Progenitor cell of endocrine pancreas (in vitro differentiated cells): ENCODE data around the gene UBE2E1. TPM values are rescaled to one million over a fixed set of nuclear protein-coding genes. Genes with fewer than 3 reads are reported as not detected.

Experiments used
- DNase-seq: peaks from one replicate; pipeline ENCODE4 v3.0.0; 2021; ENCODE audit warnings: low spot score; ENCODE audit not compliant: unreplicated experiment
- H3K27ac Mint-ChIP-seq: 2 replicates; pipeline ENCODE4 v1.8.0; 2021; ENCODE audit warnings: mild to moderate bottlenecking, moderate library complexity, mixed read lengths
- H3K27me3 Mint-ChIP-seq: 2 replicates; pipeline ENCODE4 v1.8.0; 2021; ENCODE audit warnings: mixed read lengths
- H3K36me3 Mint-ChIP-seq: 2 replicates; pipeline ENCODE4 v1.8.0; 2022; ENCODE audit warnings: mixed read lengths; ENCODE audit not compliant: insufficient read depth
- H3K4me1 Mint-ChIP-seq: 2 replicates; pipeline ENCODE4 v1.8.0; 2021; ENCODE audit warnings: low read depth, mixed read lengths
- H3K4me3 Mint-ChIP-seq: 2 replicates; pipeline ENCODE4 v1.8.0; 2021; ENCODE audit warnings: low read depth, mild to moderate bottlenecking, moderate library complexity, mixed read lengths
- H3K9me3 Mint-ChIP-seq: 2 replicates; pipeline ENCODE4 v1.8.0; 2021; ENCODE audit warnings: low read depth, mixed read lengths
- total RNA-seq: library from RNA; stranded (reverse); gene quantifications from 2 replicates; pipeline ENCODE4 v1.2.1, GENCODE V29; 2021
- TF ChIP-seq, protein P1 (sequence below): fragments of 200-600 bp; sonication (generic); IDR thresholded peaks from one replicate; pipeline ENCODE4 v1.5.0; 2021; ENCODE audit warnings: antibody characterized with exemption, mild to moderate bottlenecking; ENCODE audit not compliant: unreplicated experiment

UBE2E1 gene
- total RNA-seq, 1 donor from 2014 or later, result 134 TPM

DNA sequence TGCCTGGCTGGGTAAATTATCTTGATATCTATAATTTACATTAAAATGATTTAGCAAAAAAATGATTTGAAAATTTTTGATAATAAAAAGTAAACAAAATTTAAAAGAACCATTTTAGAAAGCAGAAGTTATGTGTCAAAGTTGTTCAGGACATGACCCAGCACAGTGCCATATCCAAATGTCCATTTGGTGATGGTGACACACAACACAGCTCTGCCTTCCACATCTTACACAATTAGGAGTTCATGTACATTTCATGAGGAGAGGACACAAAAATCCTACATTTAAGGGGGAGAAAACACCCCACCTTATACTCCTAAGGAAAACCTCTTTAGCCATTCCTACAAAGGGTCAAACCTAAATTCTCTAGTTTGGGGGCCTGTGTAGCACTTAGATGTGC lies 10.7 kb upstream of the UBE2E1 start:
- no peak for DNase-seq
- H3K4me1 Mint-ChIP-seq, result peaks cover 7% of the 10 kb centered on the region
- no peaks in the 10 kb centered on the region for H3K9me3 Mint-ChIP-seq
- no peak overlapping the region for H3K27ac Mint-ChIP-seq
- H3K36me3 Mint-ChIP-seq, result no peaks in the 10 kb centered on the region
- H3K4me3 Mint-ChIP-seq, result no peak overlapping the region
- TF ChIP-seq, protein P1, sequence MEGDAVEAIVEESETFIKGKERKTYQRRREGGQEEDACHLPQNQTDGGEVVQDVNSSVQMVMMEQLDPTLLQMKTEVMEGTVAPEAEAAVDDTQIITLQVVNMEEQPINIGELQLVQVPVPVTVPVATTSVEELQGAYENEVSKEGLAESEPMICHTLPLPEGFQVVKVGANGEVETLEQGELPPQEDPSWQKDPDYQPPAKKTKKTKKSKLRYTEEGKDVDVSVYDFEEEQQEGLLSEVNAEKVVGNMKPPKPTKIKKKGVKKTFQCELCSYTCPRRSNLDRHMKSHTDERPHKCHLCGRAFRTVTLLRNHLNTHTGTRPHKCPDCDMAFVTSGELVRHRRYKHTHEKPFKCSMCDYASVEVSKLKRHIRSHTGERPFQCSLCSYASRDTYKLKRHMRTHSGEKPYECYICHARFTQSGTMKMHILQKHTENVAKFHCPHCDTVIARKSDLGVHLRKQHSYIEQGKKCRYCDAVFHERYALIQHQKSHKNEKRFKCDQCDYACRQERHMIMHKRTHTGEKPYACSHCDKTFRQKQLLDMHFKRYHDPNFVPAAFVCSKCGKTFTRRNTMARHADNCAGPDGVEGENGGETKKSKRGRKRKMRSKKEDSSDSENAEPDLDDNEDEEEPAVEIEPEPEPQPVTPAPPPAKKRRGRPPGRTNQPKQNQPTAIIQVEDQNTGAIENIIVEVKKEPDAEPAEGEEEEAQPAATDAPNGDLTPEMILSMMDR, result no peak
- peaks cover 4% of the 10 kb centered on the region for H3K27me3 Mint-ChIP-seq

DNA sequence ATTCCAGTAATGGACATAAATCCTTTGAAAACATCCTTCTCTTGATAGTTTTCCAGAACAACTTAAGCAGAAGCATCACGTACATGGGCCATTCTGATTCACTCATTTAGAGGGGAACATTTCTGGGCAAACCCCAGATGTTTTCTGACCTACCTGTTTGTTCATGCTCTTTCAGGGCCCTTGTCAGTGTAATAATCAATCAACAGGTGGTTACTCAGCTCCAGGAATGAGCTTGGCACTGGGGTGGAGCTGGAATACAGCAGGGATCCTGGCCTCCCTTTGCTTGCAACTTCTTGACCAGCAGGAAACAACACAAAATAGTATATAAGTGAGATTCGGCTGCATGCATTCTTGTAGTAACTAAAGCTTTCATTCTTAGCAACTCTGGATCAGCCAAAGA lies 9.2 kb upstream of the UBE2E1 start:
- Mint-ChIP-seq H3K27ac (no peak overlapping the region), H3K4me3 (no peak overlapping the region)

DNA sequence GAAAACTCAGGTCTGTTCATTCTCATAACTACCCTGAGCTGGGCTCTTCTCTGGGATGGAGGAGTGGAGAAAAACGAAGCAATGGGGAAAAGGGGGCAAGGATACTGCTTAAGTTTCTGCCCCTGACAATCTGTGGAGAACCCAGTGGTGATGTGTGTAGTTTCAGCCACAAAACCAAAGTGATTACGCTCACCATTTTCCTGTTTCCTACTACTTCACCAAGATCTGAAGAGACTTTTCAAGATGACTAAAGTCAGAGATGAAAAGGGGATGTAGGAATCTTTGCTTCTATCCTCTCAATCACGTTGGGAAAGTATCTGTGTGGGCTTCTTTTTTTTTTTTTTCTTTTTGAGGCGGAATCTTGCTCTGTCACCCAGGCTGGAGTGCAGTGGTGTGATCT lies 8.3 kb upstream of the UBE2E1 start:
- Mint-ChIP-seq H3K4me1 (peaks cover 7% of the 10 kb centered on the region), H3K27me3 (peaks cover 4% of the 10 kb centered on the region), H3K36me3 (no peaks in the 10 kb centered on the region), H3K27ac (no peak overlapping the region), H3K4me3 (no peak overlapping the region), H3K9me3 (no peaks in the 10 kb centered on the region)
- no peak for DNase-seq
- TF ChIP-seq, protein P1, result no peak

More for the DNA sequence above, 9.2 kb upstream of the UBE2E1 start:
- H3K9me3 Mint-ChIP-seq, result no peaks in the 10 kb centered on the region
- peaks cover 7% of the 10 kb centered on the region for H3K4me1 Mint-ChIP-seq
- TF ChIP-seq, protein P1, result no peak
- no peak for DNase-seq
- no peaks in the 10 kb centered on the region for H3K36me3 Mint-ChIP-seq
- peaks cover 4% of the 10 kb centered on the region for H3K27me3 Mint-ChIP-seq

DNA sequence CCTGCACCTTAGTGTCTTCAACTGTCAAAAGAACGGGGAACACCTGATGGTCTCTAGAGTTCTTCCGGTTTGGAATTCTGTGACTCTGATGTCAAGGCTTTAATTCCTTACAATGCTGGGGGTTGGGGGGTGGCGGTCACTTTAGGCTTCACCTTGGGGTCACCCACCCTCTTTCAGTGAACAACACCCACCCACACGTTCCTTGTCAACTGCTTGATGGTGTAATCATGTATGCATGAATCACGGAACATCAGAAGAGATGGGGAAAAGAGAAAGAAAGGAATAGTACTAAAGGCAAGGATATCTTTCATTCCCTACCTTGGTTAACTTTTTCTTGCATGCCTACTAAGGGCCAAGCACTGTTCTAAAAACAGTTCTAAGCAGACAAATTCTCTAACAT lies 7.3 kb upstream of the UBE2E1 start:
- no peaks in the 10 kb centered on the region for H3K36me3 Mint-ChIP-seq
- H3K4me3 Mint-ChIP-seq, result no peak overlapping the region
- H3K9me3 Mint-ChIP-seq, result no peaks in the 10 kb centered on the region
- peaks cover 4% of the 10 kb centered on the region for H3K27me3 Mint-ChIP-seq
- DNase-seq, result no peak
- no peak overlapping the region for H3K27ac Mint-ChIP-seq
- TF ChIP-seq, protein P1, result no peak
- peaks cover 7% of the 10 kb centered on the region for H3K4me1 Mint-ChIP-seq

DNA sequence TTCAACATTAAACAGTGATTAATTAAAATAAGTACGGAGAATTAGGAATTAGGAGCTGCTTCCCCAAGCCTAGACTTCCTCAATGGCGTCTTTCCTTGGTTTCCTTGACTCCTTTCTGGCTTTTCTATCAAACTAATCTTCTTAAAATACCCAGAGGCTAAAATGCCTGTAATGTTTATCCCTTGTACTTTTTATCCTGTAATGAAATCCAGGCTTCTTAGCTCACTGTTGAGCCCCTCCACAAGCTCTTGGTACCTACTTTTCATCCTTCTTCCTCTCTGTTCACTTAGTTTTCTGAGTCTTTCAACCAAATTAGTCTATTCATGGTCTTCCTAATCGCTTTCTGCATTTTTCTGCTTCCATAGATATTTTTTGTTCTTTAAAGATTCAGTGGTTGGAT lies 6.9 kb upstream of the UBE2E1 start:
- no peak overlapping the region for H3K27ac Mint-ChIP-seq
- peaks cover 4% of the 10 kb centered on the region for H3K27me3 Mint-ChIP-seq
- H3K36me3 Mint-ChIP-seq, result no peaks in the 10 kb centered on the region
- peaks cover 7% of the 10 kb centered on the region for H3K4me1 Mint-ChIP-seq
- no peaks in the 10 kb centered on the region for H3K9me3 Mint-ChIP-seq
- TF ChIP-seq, protein P1, result no peak
- H3K4me3 Mint-ChIP-seq, result no peak overlapping the region
- no peak for DNase-seq
